Bronchial epithelial cell (primary cell): ENCODE data around the gene PPM1L. TPM values are rescaled to one million over a fixed set of nuclear protein-coding genes. Genes with fewer than 3 reads are reported as not detected.
"Not testable (repeated sequence)": the region's sequence is repeated elsewhere in the genome, so short reads cannot be mapped to it uniquely, and the experiment has no call there.

Experiments used
- DNase-seq: peaks from one replicate; pipeline ENCODE4 v3.0.0-alpha.2; 2010; ENCODE audit warnings: low read depth
- FAIRE-seq: peaks from 2 replicates; lab custom pipeline; 2011; peaks lifted over from hg19 to GRCh38; lab: Jason Lieb, UNC
- H3K27me3 ChIP-seq: 2 replicates; pipeline ENCODE4 v1.5.1; 2011; ENCODE audit warnings: low read length; ENCODE audit not compliant: control insufficient read depth, insufficient read depth
- H3K36me3 ChIP-seq: 2 replicates; pipeline ENCODE4 v1.5.1; 2011; ENCODE audit warnings: low read length; ENCODE audit not compliant: control insufficient read depth, insufficient read depth
- H3K4me3 ChIP-seq: 2 replicates; pipeline ENCODE4 v1.5.1; 2011; ENCODE audit warnings: mild to moderate bottlenecking, low read depth, low read length, control low read depth
- total RNA-seq: library from RNA; depleted of rRNA; stranded (reverse); fragments of >200 nt; gene quantifications from 2 replicates; pipeline ENCODE4 v1.2.1, GENCODE V29; 2014
- TF ChIP-seq, protein P1 (sequence below): IDR thresholded peaks from 2 replicates; pipeline ENCODE4 v1.5.1; 2011; ENCODE audit warnings: mild to moderate bottlenecking, moderate library complexity, low read length, control low read depth, inconsistent platforms; ENCODE audit not compliant: insufficient read depth, severe bottlenecking

Gene PPM1L
- total RNA-seq, 1 donor from 2014 or later: 3.2 TPM

DNA sequence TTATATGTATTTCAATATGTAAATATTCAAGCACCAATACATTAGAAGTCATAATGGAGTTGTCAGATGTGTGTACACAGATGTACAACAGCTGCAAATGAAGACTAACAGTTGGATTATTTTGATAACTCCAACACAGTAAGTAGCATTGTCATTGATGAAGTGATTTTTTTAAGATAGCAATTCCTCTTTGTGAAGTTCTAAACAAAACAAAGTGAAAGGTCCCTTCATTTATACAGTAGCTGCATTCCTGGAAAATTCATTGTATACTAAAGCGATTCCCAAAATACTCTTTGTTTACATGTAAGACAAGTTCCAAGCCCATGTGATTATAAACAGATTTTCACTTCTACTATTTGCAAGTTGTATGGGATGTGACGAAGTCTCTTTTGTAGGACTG, 234.4 kb downstream of the PPM1L start:
- Histone ChIP-seq H3K36me3 (no peaks in the 10 kb centered on the region), H3K27me3 (no peaks in the 10 kb centered on the region), H3K4me3 (no peak overlapping the region)
- TF ChIP-seq, protein P1, sequence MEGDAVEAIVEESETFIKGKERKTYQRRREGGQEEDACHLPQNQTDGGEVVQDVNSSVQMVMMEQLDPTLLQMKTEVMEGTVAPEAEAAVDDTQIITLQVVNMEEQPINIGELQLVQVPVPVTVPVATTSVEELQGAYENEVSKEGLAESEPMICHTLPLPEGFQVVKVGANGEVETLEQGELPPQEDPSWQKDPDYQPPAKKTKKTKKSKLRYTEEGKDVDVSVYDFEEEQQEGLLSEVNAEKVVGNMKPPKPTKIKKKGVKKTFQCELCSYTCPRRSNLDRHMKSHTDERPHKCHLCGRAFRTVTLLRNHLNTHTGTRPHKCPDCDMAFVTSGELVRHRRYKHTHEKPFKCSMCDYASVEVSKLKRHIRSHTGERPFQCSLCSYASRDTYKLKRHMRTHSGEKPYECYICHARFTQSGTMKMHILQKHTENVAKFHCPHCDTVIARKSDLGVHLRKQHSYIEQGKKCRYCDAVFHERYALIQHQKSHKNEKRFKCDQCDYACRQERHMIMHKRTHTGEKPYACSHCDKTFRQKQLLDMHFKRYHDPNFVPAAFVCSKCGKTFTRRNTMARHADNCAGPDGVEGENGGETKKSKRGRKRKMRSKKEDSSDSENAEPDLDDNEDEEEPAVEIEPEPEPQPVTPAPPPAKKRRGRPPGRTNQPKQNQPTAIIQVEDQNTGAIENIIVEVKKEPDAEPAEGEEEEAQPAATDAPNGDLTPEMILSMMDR: no peak
- DNase-seq: no peak
- FAIRE-seq: no peak

DNA sequence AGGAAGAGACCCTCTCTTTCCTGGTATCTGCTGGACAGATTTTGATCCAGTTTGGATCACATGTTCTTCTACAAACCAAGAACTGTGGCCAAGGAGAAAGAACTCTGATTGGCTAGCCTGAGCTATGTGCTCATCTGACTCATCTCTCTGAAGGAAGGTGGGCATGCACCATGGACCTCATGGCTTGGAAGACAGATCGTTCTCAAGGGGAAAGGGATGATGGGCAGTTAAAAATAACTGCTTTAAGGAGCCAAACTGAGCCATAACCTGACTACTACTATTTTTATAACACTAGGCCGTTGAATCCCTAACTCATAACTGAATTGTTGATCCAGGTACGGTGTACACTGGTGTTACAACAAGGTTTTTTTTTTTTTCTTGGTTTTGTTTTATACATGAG, 236.7 kb downstream of the PPM1L start:
- Histone ChIP-seq H3K4me3 (no peak overlapping the region), H3K27me3 (no peaks in the 10 kb centered on the region), H3K36me3 (no peaks in the 10 kb centered on the region)
- DNase-seq (no peak), FAIRE-seq (no peak)
- TF ChIP-seq, protein P1: no peak

DNA sequence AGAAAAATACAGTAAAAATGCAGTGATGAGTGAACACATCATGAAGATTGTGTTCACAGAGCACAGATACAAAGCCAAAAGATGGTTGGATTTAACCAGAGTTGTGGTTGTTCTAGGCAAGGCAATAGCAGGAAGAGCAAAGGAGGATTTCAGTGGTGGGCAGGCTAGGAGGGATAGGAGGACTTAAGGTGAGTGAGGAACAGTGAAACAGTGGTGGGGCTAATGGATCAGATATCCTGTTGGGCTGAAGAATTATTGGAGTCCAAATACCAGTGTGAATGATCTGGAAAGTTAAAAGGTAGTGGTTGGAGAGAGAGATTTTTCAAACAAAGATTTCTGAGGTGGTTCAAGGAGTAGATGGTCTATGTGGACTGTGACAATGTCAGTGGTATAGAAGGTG, 240.8 kb downstream of the PPM1L start:
- no peak for DNase-seq
- FAIRE-seq: no peak
- Histone ChIP-seq H3K36me3 (no peaks in the 10 kb centered on the region), H3K27me3 (no peaks in the 10 kb centered on the region), H3K4me3 (no peak overlapping the region)
- TF ChIP-seq, protein P1: no peak

DNA sequence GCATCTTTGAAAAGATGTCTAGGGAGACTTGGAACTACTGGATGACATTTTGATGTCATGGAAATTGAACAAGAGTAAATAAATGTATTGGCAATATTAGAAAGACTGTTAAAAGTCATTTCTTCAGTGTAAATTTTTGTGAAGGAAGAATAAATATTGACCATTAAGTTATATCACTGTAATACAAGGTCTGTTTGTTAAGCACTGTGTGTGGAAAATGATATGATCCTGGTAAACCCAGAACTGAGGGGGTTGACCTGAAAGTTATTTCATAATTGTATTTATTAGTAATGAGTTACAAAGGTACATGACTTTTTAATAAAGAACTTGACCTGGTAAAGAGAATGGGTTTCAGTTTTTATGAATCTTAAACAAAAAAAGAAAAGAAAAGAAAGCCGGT, 242.6 kb downstream of the PPM1L start:
- no peak overlapping the region for H3K4me3 ChIP-seq
- DNase-seq: no peak
- no peaks in the 10 kb centered on the region for H3K36me3 ChIP-seq
- no peak for FAIRE-seq
- TF ChIP-seq, protein P1: no peak
- H3K27me3 ChIP-seq: no peaks in the 10 kb centered on the region

DNA sequence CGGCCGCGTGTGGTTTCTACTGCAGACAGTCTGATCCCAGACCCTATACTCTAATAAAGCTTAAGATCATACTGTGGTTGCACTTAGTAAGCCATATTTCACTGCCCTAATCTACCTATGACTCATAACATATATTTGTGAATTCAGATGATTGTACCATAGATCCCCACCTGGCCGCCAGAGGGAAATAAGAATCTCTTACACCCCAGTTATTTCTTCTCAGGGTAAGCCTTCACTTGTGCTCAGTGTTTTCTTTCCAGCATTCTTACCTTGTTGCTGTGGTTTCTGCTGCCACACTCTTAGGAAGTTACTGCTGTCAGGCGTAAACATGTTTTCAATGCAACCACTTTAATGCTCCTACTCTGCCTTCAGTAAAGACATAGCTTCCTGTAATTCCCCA, 243.2 kb downstream of the PPM1L start:
- Histone ChIP-seq H3K36me3 (no peaks in the 10 kb centered on the region), H3K27me3 (no peaks in the 10 kb centered on the region), H3K4me3 (no peak overlapping the region)
- no peak for FAIRE-seq
- TF ChIP-seq, protein P1: no peak
- DNase-seq: peak; percentile 26

DNA sequence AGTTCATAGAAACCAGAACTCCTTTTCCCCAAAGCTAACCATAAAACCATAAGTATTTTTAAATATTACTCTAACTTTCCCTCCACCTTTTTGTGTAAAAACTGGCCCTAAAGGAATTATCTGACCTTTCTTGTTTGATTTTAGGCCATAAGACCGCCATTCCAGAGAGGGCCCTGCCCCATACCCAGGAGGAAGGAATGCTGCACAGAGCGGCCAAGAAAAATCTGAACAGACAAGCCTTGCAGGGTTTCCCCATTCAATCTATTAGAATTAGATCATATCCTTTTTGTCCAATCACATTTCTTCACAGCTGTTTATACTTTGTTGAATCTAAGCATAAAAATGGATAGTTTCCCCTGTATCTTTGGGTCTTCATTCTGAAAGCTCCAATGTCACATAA, 252.1 kb downstream of the PPM1L start:
- no peak overlapping the region for H3K4me3 ChIP-seq
- FAIRE-seq: no peak
- TF ChIP-seq, protein P1: no peak
- DNase-seq: peak; percentile 9
- H3K36me3 ChIP-seq: no peaks in the 10 kb centered on the region
- H3K27me3 ChIP-seq: no peaks in the 10 kb centered on the region

DNA sequence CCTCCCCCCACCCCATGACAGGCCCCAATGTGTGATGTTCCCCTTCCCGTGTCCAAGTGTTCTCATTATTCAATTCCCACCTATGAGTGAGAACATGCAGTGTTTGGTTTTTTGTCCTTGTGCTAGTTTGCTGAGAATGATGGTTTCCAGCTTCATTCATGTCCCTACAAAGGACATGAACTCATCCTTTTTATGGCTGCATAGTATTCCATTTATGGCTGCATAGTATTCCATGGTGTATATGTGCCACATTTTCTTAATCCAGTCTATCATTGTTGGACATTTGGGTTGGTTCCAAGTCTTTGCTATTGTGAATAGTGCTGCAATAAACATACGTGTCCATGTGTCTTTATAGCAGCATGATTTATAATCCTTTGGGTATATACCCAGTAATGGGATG, 254.1 kb downstream of the PPM1L start:
- not testable (repeated sequence) for DNase-seq, H3K4me3 ChIP-seq, H3K27me3 ChIP-seq, FAIRE-seq, H3K36me3 ChIP-seq
